Measurements from ENCODE around the gene EIF4G3. TPM values are rescaled to one million over a fixed set of nuclear protein-coding genes. Genes with fewer than 3 reads are reported as not detected.

Gene EIF4G3
- total RNA-seq, 2 donors from 2014 or later = 33.4 to 38.5 TPM

DNA sequence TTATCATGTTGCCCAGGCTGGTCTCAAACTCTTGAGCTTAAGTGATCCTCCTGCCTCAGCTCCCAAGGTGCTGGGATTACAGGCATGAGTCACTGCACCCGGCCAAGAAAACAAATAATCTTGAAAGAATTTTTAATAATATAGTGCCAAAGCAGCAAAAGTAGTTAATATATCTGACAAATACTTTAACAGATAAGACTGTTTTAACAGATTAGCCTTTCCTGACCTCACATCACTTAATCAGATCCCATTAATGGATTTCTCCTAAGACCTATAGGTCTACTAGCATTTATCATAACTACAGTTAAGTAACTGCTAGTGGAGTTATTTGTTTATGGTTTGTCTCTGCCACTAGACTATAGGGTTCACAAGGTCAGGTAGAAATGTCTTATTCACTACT lies 328.5 kb downstream of the EIF4G3 start:
- no peaks in the 10 kb centered on the region for H3K4me1 ChIP-seq
- H3K4me3 ChIP-seq = no peak overlapping the region
- peaks cover 50% of the 10 kb centered on the region for H3K36me3 ChIP-seq
- DNase-seq (ENCODE audit: low spot score) = no peak
- H3K9me3 ChIP-seq = no peaks in the 10 kb centered on the region
- TF ChIP-seq, protein P1, sequence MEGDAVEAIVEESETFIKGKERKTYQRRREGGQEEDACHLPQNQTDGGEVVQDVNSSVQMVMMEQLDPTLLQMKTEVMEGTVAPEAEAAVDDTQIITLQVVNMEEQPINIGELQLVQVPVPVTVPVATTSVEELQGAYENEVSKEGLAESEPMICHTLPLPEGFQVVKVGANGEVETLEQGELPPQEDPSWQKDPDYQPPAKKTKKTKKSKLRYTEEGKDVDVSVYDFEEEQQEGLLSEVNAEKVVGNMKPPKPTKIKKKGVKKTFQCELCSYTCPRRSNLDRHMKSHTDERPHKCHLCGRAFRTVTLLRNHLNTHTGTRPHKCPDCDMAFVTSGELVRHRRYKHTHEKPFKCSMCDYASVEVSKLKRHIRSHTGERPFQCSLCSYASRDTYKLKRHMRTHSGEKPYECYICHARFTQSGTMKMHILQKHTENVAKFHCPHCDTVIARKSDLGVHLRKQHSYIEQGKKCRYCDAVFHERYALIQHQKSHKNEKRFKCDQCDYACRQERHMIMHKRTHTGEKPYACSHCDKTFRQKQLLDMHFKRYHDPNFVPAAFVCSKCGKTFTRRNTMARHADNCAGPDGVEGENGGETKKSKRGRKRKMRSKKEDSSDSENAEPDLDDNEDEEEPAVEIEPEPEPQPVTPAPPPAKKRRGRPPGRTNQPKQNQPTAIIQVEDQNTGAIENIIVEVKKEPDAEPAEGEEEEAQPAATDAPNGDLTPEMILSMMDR (IDR thresholded peaks at IDR 0.05) = no peak
- no peak overlapping the region for H3K27ac ChIP-seq
- H3K27me3 ChIP-seq = no peaks in the 10 kb centered on the region

DNA sequence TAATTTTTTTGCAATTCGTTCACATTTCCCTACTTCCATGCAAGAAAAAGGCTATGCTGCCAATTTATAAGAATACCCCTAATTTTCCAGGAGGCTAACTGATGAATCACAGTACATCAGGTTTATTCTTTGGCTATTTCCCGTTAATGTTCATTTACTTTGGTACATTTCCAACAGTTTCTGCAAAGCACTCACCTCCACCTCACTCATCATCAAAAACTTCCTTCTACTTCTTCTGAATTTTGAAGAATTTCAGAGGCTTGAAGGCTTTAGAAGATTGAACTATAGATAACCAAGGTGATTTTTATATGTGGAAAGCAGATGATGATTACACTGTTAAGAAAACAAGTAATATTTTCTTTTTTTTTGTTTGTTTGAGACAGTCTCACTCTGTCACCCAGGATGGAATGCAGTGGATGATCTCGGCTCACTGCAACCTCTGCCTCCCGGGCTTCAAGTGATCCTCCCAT lies 329.1 kb downstream of the EIF4G3 start:
- no peaks in the 10 kb centered on the region for H3K4me1 ChIP-seq
- TF ChIP-seq, protein P1 (IDR thresholded peaks at IDR 0.05) = no peak
- no peak overlapping the region for H3K27ac ChIP-seq
- DNase-seq (ENCODE audit: low spot score) = no peak
- no peaks in the 10 kb centered on the region for H3K27me3 ChIP-seq
- no peaks in the 10 kb centered on the region for H3K9me3 ChIP-seq
- H3K4me3 ChIP-seq = no peak overlapping the region
- H3K36me3 ChIP-seq = peaks cover 45% of the 10 kb centered on the region

DNA sequence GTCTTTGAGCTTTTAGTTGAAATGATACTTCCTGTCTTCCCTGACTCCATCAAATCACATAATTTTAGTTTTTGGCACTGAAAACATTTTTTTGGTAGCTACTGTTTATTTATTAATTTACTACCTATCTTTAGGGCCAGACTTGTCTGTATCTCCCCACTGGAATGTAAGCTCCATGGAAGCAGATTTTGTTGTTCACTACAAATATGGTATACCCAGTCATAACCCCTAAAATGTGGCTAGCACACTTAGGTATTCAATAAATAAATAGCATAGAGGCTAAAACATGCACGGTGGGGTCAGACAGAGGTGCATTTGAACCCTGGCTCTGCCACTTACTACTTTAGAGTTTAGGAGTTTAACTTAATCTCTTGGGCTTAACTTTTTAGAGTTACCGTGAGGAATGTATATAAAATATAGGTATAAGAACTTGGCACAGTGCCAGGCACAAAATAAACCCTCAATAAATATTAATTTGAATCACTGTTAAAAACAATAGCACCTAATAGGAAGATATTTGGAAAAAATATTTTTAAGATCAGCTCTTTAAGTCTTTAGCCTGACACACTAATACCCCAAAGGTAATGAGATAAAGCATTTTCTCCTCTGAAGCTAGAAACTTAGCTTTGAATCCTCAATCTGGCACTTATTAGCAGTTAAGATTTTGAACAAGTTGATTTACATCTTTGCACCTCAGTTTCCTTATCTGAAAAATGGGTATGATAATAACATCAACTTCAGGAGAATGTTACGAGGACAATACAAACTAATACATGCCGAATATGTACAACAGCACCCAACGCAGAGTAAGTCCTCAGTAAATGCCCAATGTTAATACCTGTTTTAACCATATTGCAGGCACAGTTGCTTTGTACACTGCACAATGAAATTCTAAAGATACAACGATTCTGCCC lies 330.0 kb downstream of the EIF4G3 start:
- TF ChIP-seq, protein P1 (IDR thresholded peaks at IDR 0.05) = no peak
- no peaks in the 10 kb centered on the region for H3K9me3 ChIP-seq
- no peak overlapping the region for H3K4me3 ChIP-seq
- H3K27me3 ChIP-seq = no peaks in the 10 kb centered on the region
- H3K27ac ChIP-seq = no peak overlapping the region
- no peak for DNase-seq (ENCODE audit: low spot score)
- no peaks in the 10 kb centered on the region for H3K4me1 ChIP-seq
- peaks cover 37% of the 10 kb centered on the region for H3K36me3 ChIP-seq

DNA sequence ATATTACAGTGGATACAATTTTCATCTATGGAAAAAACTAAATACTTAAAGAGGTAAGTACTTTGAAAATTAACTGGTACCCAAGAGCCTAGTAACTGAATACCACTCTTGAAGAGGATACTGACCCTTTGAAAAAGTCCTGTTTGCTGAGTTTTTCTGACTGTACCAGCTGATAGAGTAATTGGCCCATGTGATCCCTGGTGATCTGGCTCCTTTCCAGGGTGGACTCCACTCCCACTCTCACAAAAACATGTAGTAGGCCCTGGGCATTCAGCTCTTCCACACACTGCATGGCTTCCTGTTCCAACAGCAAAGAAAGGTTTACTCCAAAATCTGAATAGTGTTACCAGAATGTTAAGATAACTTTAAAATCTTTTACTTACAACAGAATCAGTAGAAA lies 336.0 kb downstream of the EIF4G3 start:
- peaks cover 14% of the 10 kb centered on the region for H3K36me3 ChIP-seq
- TF ChIP-seq, protein P1 (IDR thresholded peaks at IDR 0.05) = no peak
- H3K9me3 ChIP-seq = no peaks in the 10 kb centered on the region
- no peaks in the 10 kb centered on the region for H3K27me3 ChIP-seq
- no peak overlapping the region for H3K4me3 ChIP-seq
- DNase-seq (ENCODE audit: low spot score) = no peak
- no peak overlapping the region for H3K27ac ChIP-seq
- no peaks in the 10 kb centered on the region for H3K4me1 ChIP-seq

DNA sequence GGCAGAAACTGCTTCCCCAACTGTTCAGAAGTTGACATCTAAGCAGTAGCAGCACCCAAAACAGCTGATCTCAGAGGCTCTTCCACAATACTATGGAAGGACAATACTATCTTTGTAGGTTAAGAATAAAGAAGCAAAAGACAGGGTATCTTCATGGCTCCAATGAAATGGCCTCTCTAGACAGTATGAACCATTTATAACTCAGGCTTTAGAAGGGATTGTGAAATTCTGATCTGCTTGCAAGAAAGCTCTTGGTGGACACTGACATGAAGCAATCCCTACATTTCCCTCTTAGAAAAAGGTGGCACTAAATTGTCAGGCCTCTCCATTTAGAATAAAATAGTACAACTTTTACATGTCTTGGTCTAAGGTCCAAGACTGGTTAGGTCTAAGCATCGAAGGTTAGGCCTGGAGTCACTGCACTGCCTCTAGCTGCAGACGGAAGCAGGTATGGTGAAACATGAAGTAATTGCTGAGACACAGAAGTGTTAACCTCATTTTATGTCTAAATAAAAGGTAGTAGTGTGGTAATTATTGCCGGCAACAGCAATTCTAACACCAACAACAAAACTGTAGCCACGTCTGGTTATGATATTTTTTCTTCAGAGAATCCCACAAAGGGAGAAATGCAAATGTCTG lies 339.0 kb downstream of the EIF4G3 start:
- Histone ChIP-seq H3K27me3 (no peaks in the 10 kb centered on the region), H3K36me3 (peaks cover 7% of the 10 kb centered on the region), H3K9me3 (no peaks in the 10 kb centered on the region), H3K4me3 (no peak overlapping the region), H3K27ac (no peak overlapping the region), H3K4me1 (no peaks in the 10 kb centered on the region)
- TF ChIP-seq, protein P1 (IDR thresholded peaks at IDR 0.05) = no peak
- no peak for DNase-seq (ENCODE audit: low spot score)

Measured in right atrium auricular region (tissue), 2 donors.